K562 (cell line): ENCODE measurements around the gene CITED2. TPM values are rescaled to one million over a fixed set of nuclear protein-coding genes. Genes with fewer than 3 reads are reported as not detected.

ENCODE experiments used
- ATAC-seq: fragments of 200-7000 bp; cut with Tn5 transposase; 3 replicates; pipeline ENCODE4 v1.9.1; 2020; ENCODE audit warnings: moderate library complexity
- BruUV-seq: library from RNA; stranded (reverse); fragments of 400-500 nt; replicated peaks from 2 replicates; lab custom pipeline; 2021; lab: Mats Ljungman, UMichigan
- CTCF ChIA-PET: fragments of 300-600 bp; formaldehyde crosslinking; extraction: SDS; loops from one replicate; lab custom pipeline; 2021; ENCODE audit warnings: low intra/inter-chr PET ratio; lab: Yijun Ruan, JAX
- POLR2A ChIA-PET: fragments of 300-600, 350-650 bp; sonication (Branson Sonifier 250); formaldehyde crosslinking; extraction: SDS; loops from one replicate; lab custom pipeline; 2021; ENCODE audit warnings: antibody characterized with exemption, inconsistent platforms; lab: Yijun Ruan, JAX
- DNase-seq, 4 experiments: peaks; one replicate each; pipeline versions ENCODE4 v3.0.0 to v3.0.0-alpha.2; 2011 to 2018; ENCODE audit warnings: low spot score in 3 of 4, mixed read lengths in 3 of 4; ENCODE audit errors: extremely low read depth in 1 of 4
- FAIRE-seq: peaks from 2 replicates; lab custom pipeline; 2011; peaks lifted over from hg19 to GRCh38; lab: Jason Lieb, UNC
- H2AFZ ChIP-seq: 2 replicates; pipeline ENCODE4 v1.6.0; 2011; ENCODE audit warnings: low read depth, low read length, control low read depth, inconsistent platforms
- H3K27ac ChIP-seq: fragments of 200-600 bp; 3 replicates; pipeline ENCODE4 v1.8.0; 2011; ENCODE audit warnings: low read depth, mild to moderate bottlenecking, control low read depth, inconsistent platforms, low read length, moderate library complexity, mixed read lengths; ENCODE audit errors: extremely low read depth
- H3K27me3 ChIP-seq, 2 experiments: fragments of 300-600 bp in 1 of 2; 2 replicates in 1 of 2; 3 replicates in 1 of 2; pipeline versions ENCODE4 v1.6.0 to v1.8.0; 2011; ENCODE audit warnings: inconsistent platforms in 2 of 2, low read length in 2 of 2, mild to moderate bottlenecking in 1 of 2, mixed read lengths in 1 of 2, moderate library complexity in 1 of 2; ENCODE audit not compliant: control insufficient read depth in 2 of 2, insufficient read depth in 2 of 2
- H3K36me3 ChIP-seq: fragments of 300-600 bp; 3 replicates; pipeline ENCODE4 v1.8.0; 2011; ENCODE audit warnings: mild to moderate bottlenecking, low read length, inconsistent platforms; ENCODE audit not compliant: control insufficient read depth, insufficient read depth
- H3K4me1 ChIP-seq, 2 experiments: fragments of 200-600 bp in 1 of 2; replicated peaks in 1 of 2; 2 replicates in 1 of 2; 3 replicates in 1 of 2; pipeline versions ENCODE4 v1.5.1 to v1.8.0; 2011; ENCODE audit warnings: inconsistent platforms in 2 of 2, low read length in 2 of 2, mild to moderate bottlenecking in 1 of 2, mixed read lengths in 1 of 2, moderate library complexity in 1 of 2; ENCODE audit not compliant: control insufficient read depth in 2 of 2, insufficient read depth in 2 of 2
- H3K4me2 ChIP-seq: 2 replicates; pipeline ENCODE4 v1.6.1; 2011; ENCODE audit warnings: low read length, control low read depth, inconsistent platforms, mixed read lengths; ENCODE audit not compliant: insufficient read depth
- H3K4me3 ChIP-seq: fragments of 200-600 bp; sonication (generic), shearing (Covaris generic); 2 replicates; pipeline ENCODE4 v1.5.1; 2016; ENCODE audit warnings: control low read depth, inconsistent platforms
- H3K79me2 ChIP-seq: fragments of 200-600 bp; 3 replicates; pipeline ENCODE4 v1.8.0; 2011; ENCODE audit warnings: low read length, inconsistent platforms; ENCODE audit not compliant: control insufficient read depth, insufficient read depth
- H3K9ac ChIP-seq, 2 experiments: 2 replicates each; pipeline versions ENCODE4 v1.6.0 to v1.6.1; 2011; ENCODE audit warnings: low read depth in 2 of 2, low read length in 2 of 2, control low read depth in 1 of 2, inconsistent platforms in 1 of 2, mild to moderate bottlenecking in 1 of 2, mixed read lengths in 1 of 2; ENCODE audit not compliant: insufficient read depth in 1 of 2
- H3K9me1 ChIP-seq: one replicate; pipeline ENCODE4 v1.6.0; 2011; ENCODE audit warnings: inconsistent platforms, mild to moderate bottlenecking, low read length, moderate library complexity; ENCODE audit not compliant: control insufficient read depth, insufficient read depth
- H3K9me3 ChIP-seq: replicated peaks from 2 replicates; pipeline ENCODE4 v1.5.1; 2011; ENCODE audit warnings: low read depth, low read length, inconsistent platforms; ENCODE audit not compliant: control insufficient read depth, insufficient read depth
- H4K20me1 ChIP-seq: replicated peaks from 2 replicates; pipeline ENCODE4 v1.6.1; 2011; ENCODE audit warnings: low read length, inconsistent platforms, mixed read lengths; ENCODE audit not compliant: control insufficient read depth, insufficient read depth
- CREB5 ChIP-seq: fragments of 250-450 bp; sonication (Bioruptor Pico); IDR thresholded peaks from 2 replicates; pipeline ENCODE4 v1.5.0; 2020; ENCODE audit warnings: mild to moderate bottlenecking
- GABPB2 ChIP-seq: fragments of 250-450 bp; sonication (Bioruptor Pico); conservative IDR thresholded peaks from 2 replicates; pipeline ENCODE4 v1.5.1; 2021; ENCODE audit warnings: mild to moderate bottlenecking
- HDAC1 ChIP-seq, 2 experiments: fragments of 450-650 bp; IDR thresholded peaks; 2 replicates each; pipeline ENCODE4 v1.6.1; 2016 to 2017; ENCODE audit warnings: inconsistent platforms in 1 of 2, mild to moderate bottlenecking in 1 of 2, moderate library complexity in 1 of 2
- KLF1 ChIP-seq: fragments of 450-650 bp; IDR thresholded peaks from 2 replicates; pipeline ENCODE4 v1.6.1; 2016; ENCODE audit warnings: missing genetic modification characterization, missing compliant biosample characterization
- LCOR ChIP-seq: sonication (generic); formaldehyde crosslinking; IDR thresholded peaks from 2 replicates; pipeline ENCODE4 v1.8.0; 2022; ENCODE audit warnings: mild to moderate bottlenecking, missing genetic modification reagents
- MCM2 ChIP-seq: fragments of 450-650 bp; IDR thresholded peaks from 2 replicates; pipeline ENCODE4 v1.6.1; 2017; ENCODE audit warnings: low read depth, mild to moderate bottlenecking
- SIN3A ChIP-seq, 2 experiments: fragments of 150-350 bp in 1 of 2; IDR thresholded peaks; 2 replicates each; pipeline ENCODE4 v1.6.1; 2011 to 2016; ENCODE audit warnings: borderline replicate concordance in 2 of 2, low read depth in 2 of 2, low read length in 2 of 2, mild to moderate bottlenecking in 2 of 2, moderate library complexity in 2 of 2; ENCODE audit not compliant: control insufficient read depth in 1 of 2
- USF2 ChIP-seq: sonication (generic); formaldehyde crosslinking; IDR thresholded peaks from 2 replicates; pipeline ENCODE4 v1.5.0; 2020; ENCODE audit warnings: missing genetic modification reagents
- ZBTB49 ChIP-seq: sonication (generic); formaldehyde crosslinking; IDR thresholded peaks from 2 replicates; pipeline ENCODE4 v1.8.0; 2022; ENCODE audit warnings: missing genetic modification reagents, mild to moderate bottlenecking, borderline replicate concordance
- ZBTB9 ChIP-seq: fragments of 450-650 bp; formaldehyde crosslinking; IDR thresholded peaks from 2 replicates; pipeline ENCODE4 v1.4.0; 2020; ENCODE audit warnings: mild to moderate bottlenecking, moderate library complexity
- ZNF311 ChIP-seq: fragments of 250-450 bp; sonication (Bioruptor Pico); IDR thresholded peaks from 2 replicates; pipeline ENCODE4 v1.4.0; 2020; ENCODE audit warnings: mild to moderate bottlenecking, moderate library complexity
- ZNF655 ChIP-seq: fragments of 250-450 bp; sonication (Bioruptor Pico); IDR thresholded peaks from 2 replicates; pipeline ENCODE4 v1.5.0; 2021
- WGBS: fragments of 100-300 bp; shearing (Covaris generic); methylation state at CpG from one replicate; pipeline ENCODE4 v1.1.6; 2016; ENCODE audit warnings: low coverage, mixed read lengths; ENCODE audit not compliant: insufficient coverage; ENCODE audit errors: missing lambda C conversion rate; 5-methylcytosine and 5-hydroxymethylcytosine counted together
- in situ Hi-C: fragments of 300-500 bp; cut with MboI; formaldehyde crosslinking; loops from 4 replicates; pipeline ENCODE4 v1.15.0; 2018; ENCODE audit warnings: inconsistent platforms, mixed read lengths
- intact Hi-C: fragments of 100-400 bp; cut with micrococcal nuclease; formaldehyde crosslinking; loops from 2 replicates; pipeline ENCODE4 v1.14.2; 2022
- polyA plus RNA-seq, 8 experiments: library from polyadenylated mRNA; depleted of rRNA in 4 of 8; stranded (reverse) in 5 of 8; unstranded in 3 of 8; fragments of >200 nt; fragmentation: Nextera tagmentation in 2 of 8; fragmentation: Illumina TruSeq in 1 of 8; extraction: Ambion mirVana in 2 of 8; extraction: Trizol in 1 of 8; gene quantifications; 2 replicates each; pipeline versions ENCODE4 v1.2.1 to v1.2.3, GENCODE V29; 2011 to 2014; ENCODE audit warnings: inconsistent platforms in 1 of 8, missing spikeins in 1 of 8
- total RNA-seq, 7 experiments: library from RNA; depleted of rRNA in 6 of 7; stranded (reverse); fragments of >200 nt in 6 of 7; fragmentation: Illumina TruSeq in 2 of 7; extraction: Trizol in 2 of 7; gene quantifications; 2 replicates each; pipeline versions ENCODE4 v1.2.1 to v1.2.3, GENCODE V29; 2011 to 2021; ENCODE audit warnings: low replicate concordance in 1 of 7

CITED2 gene
- total and polyA plus RNA-seq, 9 of the 15 experiments (the other 6 are each of a cell fraction or from before 2014, with no cell fraction given), result 0.21 to 86.1 (median 17.5) TPM

- ATAC-seq, result no peak
- no peaks in the 10 kb centered on the region for H3K79me2 ChIP-seq
Observed at GRCh38 chr6:139398658-139399057, 24.2 kb upstream of the CITED2 start.

More at GRCh38 chr6:139398658-139399057, 24.2 kb upstream of the CITED2 start:
- Histone ChIP-seq H4K20me1 (no peaks in the 10 kb centered on the region), H3K4me3 (no peak overlapping the region), H3K9me3 (no peaks in the 10 kb centered on the region), H3K4me2 (no peak overlapping the region), H3K27me3 (no peaks in the 10 kb centered on the region), H3K9ac (no peak overlapping the region), H3K36me3 (no peaks in the 10 kb centered on the region), H2AFZ (peak overlapping the region; percentile 56), H3K27ac (no peak overlapping the region), H3K9me1 (no peaks in the 10 kb centered on the region), H3K4me1 (peaks cover 2 to 7% of the 10 kb centered on the region in 2 experiments; a peak in 3 of 5 replicates)
- no peak for DNase-seq
- TF ChIP-seq GABPB2 (CRISPR knock-in tag) (no peak), SIN3A (IDR thresholded peaks at IDR 0.05; ENCODE audit: borderline replicate concordance in 2 of 2, control insufficient read depth in 1 of 2, low read depth in 2 of 2, low read length in 2 of 2) (no peak), LCOR (CRISPR knock-in tag) (no peak), HDAC1 (IDR thresholded peaks at IDR 0.05) (no peak), MCM2 (no peak), CREB5 (CRISPR knock-in tag) (no peak), USF2 (no peak), ZBTB9 (CRISPR knock-in tag) (no peak), KLF1 (no peak), ZBTB49 (CRISPR knock-in tag) (no peak), ZNF311 (CRISPR knock-in tag) (no peak), ZNF655 (CRISPR knock-in tag) (no peak)
- peak; percentile 11 for FAIRE-seq
- no TSS peak for BruUV-seq
- intact Hi-C loops, result no loop called here
- CTCF ChIA-PET, result no interaction called here
- WGBS, result 60% methylated on average over 1 of the region's 1 CpG
- in situ Hi-C loops, result no loop called here
- POLR2A ChIA-PET, result interaction anchor here (1.0 to 1.1 kb wide), 2 partner anchors 24 to 109 kb away, joined by 3 read pairs; partner anchors contain the start of gene CITED2
